ENCODE measurements around the gene EXOC2.
"Not testable (repeated sequence)": the region's sequence is repeated elsewhere in the genome, so short reads cannot be mapped to it uniquely, and the experiment has no call there.

EXOC2 gene

DNA sequence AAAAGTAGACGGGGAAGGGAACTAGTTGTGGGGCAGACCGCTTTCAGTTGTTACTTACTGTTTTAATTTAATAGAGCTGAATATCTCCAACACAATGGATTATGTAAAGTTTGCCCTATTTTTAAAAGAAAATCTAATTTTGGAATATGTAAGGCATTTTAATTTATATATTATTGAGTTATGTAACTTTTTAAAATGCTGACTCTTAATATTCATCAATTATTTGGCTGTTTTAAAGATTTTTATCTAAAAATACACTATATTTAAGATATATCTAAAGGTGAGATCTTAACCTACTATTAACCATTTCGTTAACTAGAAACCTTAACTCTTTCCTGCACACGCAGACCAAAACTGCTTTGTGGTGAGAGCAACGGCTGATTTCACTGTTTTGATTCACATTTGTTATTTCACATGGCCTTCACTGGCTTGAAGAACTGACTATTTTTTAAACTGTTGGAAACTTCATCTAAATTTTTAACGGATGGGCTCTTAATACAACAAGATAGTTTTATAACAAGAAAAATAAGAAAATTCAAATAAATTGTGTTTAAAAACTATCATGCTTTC, 123.9 kb downstream of the EXOC2 start:
- Histone ChIP-seq H3K27ac (no peak overlapping the region), H3K27me3 (no peaks in the 10 kb centered on the region), H3K4me3 (no peak overlapping the region), H3K36me3 (peaks cover 24 to 57% (median 33%) of the 10 kb centered on the region in 3 donors), H3K9me3 (no peaks in the 10 kb centered on the region), H3K4me1 (no peaks in the 10 kb centered on the region)
- no peak for DNase-seq
- TF ChIP-seq, protein P1, sequence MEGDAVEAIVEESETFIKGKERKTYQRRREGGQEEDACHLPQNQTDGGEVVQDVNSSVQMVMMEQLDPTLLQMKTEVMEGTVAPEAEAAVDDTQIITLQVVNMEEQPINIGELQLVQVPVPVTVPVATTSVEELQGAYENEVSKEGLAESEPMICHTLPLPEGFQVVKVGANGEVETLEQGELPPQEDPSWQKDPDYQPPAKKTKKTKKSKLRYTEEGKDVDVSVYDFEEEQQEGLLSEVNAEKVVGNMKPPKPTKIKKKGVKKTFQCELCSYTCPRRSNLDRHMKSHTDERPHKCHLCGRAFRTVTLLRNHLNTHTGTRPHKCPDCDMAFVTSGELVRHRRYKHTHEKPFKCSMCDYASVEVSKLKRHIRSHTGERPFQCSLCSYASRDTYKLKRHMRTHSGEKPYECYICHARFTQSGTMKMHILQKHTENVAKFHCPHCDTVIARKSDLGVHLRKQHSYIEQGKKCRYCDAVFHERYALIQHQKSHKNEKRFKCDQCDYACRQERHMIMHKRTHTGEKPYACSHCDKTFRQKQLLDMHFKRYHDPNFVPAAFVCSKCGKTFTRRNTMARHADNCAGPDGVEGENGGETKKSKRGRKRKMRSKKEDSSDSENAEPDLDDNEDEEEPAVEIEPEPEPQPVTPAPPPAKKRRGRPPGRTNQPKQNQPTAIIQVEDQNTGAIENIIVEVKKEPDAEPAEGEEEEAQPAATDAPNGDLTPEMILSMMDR (IDR thresholded peaks at IDR 0.05) = no peak
- intact Hi-C loops (cut with DNase I; ENCODE audit: low total_unique reads) = no loop called here

DNA sequence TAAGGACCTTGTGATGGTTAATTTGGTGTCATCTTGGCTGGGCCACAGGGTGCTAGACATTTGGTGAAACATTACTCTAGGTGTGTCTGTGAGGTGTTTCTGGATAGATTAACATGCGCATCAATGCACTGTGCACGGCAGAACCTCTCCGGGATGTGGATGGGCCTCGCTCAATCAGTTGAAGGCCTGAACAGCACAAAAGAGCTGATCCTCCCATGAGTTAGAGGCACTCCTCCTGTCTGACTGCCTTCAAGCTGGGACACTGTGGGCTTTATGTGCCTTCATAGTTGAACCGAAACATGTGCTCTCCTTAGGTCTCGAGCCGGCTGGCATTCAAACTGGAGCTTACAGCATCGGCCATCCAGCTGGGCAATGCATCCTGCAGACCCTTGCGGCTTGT, 124.9 kb downstream of the EXOC2 start:
- Histone ChIP-seq H3K27ac (no peak overlapping the region), H3K27me3 (no peaks in the 10 kb centered on the region), H3K4me1 (no peaks in the 10 kb centered on the region), H3K4me3 (no peak overlapping the region), H3K36me3 (peaks cover 30 to 59% (median 36%) of the 10 kb centered on the region in 3 donors), H3K9me3 (no peaks in the 10 kb centered on the region)
- intact Hi-C loops (cut with DNase I; ENCODE audit: low total_unique reads) = no loop called here
- TF ChIP-seq, protein P1 (IDR thresholded peaks at IDR 0.05) = no peak
- DNase-seq = no peak

DNA sequence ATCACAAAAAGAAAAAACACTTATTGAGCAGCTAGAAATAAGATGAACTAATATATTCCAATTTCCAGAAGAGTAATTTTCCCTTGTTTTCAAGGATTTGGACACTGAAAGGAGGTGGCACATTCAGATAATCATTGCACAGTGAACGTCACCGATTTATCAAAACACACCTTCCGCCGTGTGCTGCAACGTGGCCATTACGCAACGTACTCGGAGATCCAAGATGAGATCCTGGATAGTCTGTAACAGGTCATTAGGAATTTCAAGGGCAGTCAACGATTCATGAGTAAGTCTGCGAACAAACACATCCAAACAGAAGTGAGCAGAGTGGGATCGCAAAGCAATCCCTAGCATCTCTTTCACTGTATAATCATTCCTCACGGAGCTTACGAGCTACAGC, 129.1 kb downstream of the EXOC2 start:
- Histone ChIP-seq H3K36me3 (peaks cover 38 to 69% (median 47%) of the 10 kb centered on the region in 3 donors), H3K4me1 (no peaks in the 10 kb centered on the region), H3K9me3 (no peaks in the 10 kb centered on the region), H3K27ac (no peak overlapping the region), H3K4me3 (no peak overlapping the region), H3K27me3 (no peaks in the 10 kb centered on the region)
- no peak for DNase-seq
- TF ChIP-seq, protein P1 (IDR thresholded peaks at IDR 0.05) = no peak
- intact Hi-C loops (cut with DNase I; ENCODE audit: low total_unique reads) = no loop called here

DNA sequence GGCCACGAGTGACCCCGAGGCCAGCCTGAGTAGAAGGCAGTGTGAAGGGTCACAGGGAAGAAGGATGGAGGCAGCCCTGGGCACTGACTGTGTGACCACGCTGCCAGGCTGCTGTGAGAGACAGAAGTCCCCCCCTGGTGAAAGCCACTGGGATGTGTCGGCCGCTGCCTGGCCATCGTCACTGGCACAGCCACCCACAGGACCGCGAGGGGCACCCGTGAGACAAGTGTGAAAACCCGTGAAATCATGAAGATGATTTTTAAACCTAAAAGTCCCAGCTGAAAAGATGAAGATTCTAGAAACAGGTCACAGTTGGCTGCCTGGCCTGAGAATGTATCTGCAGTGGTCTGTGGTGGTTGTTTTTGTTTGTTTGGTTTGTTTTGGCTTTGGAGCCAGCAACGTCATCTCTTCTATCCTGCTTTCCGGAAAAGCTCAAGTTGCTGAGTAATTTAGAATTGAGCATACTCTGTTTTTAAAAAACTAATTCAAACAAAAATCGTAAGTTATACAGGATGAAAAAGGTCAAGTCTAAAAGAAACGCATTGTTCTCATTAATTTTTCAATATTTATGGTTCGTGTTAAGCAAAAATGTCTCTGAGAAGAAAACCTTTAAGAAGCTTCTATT, 130.8 kb downstream of the EXOC2 start:
- peaks cover 39 to 68% (median 44%) of the 10 kb centered on the region in 3 donors for H3K36me3 ChIP-seq
- TF ChIP-seq, protein P1 (IDR thresholded peaks at IDR 0.05) = no peak
- DNase-seq = no peak
- intact Hi-C loops (cut with DNase I; ENCODE audit: low total_unique reads) = no loop called here
- H3K9me3 ChIP-seq = no peaks in the 10 kb centered on the region
- no peaks in the 10 kb centered on the region for H3K4me1 ChIP-seq
- H3K4me3 ChIP-seq = no peak overlapping the region
- H3K27me3 ChIP-seq = no peaks in the 10 kb centered on the region
- H3K27ac ChIP-seq = no peak overlapping the region

DNA sequence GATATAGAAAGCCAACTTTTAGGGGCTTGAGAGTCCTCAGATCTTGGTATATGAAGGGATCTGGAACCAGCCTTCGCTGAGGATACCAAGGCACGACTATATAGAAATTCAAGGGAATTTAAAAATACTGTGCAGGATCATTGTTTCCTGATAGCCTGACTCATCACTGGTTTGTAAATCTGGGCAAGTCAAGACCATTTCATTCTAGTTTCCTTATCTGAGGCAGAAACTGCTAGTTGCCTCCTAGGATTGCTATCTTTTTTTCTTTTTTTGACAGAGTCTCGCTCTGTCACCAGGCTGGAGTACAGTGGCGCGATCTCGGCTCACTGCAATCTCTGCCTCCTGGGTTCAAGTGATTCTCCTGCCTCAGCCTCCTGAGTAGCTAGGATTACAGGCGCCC, 131.6 kb downstream of the EXOC2 start:
- H3K4me1 ChIP-seq; intact Hi-C loops (cut with DNase I; ENCODE audit: low total_unique reads); H3K27me3 ChIP-seq; H3K27ac ChIP-seq; DNase-seq; H3K9me3 ChIP-seq; H3K4me3 ChIP-seq: not testable (repeated sequence)
- H3K36me3 ChIP-seq = peaks cover 39 to 69% (median 50%) of the 10 kb centered on the region in 3 donors

DNA sequence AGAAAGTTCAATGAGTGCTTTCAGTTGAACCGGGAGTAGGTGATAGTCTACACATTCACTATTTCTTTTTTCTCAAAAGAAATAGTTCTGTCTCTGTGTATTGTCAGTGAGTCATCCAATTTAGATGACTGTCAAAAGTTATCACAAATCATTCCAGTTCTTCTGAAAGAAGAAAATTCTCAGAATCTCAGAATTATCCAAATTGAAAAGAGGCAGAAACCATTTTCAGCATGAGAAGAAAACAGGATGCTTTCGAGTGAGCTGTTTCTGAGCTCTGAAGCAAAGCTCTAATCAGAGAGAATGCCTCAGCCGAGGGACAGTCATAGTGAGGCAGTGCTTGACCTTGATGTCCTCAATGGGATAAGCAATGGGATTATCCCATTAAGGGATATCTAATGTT, 134.0 kb downstream of the EXOC2 start:
- intact Hi-C loops (cut with DNase I; ENCODE audit: low total_unique reads) = no loop called here
- Histone ChIP-seq H3K27ac (no peak overlapping the region), H3K4me1 (no peaks in the 10 kb centered on the region), H3K4me3 (no peak overlapping the region), H3K36me3 (peaks cover 40 to 77% (median 62%) of the 10 kb centered on the region in 3 donors), H3K9me3 (no peaks in the 10 kb centered on the region), H3K27me3 (no peaks in the 10 kb centered on the region)
- no peak for DNase-seq
- TF ChIP-seq, protein P1 (IDR thresholded peaks at IDR 0.05) = no peak
